Uterus (tissue), 4 donors: ENCODE data around the gene RAB26. TPM values are rescaled to one million over a fixed set of nuclear protein-coding genes. Genes with fewer than 3 reads are reported as not detected.
"Not testable (repeated sequence)": the region's sequence is repeated elsewhere in the genome, so short reads cannot be mapped to it uniquely, and the experiment has no call there.

Source experiments
- DNase-seq, 2 donors: peaks; one replicate each; pipeline ENCODE4 v3.0.0-alpha.2; 2019 to 2020
- H3K27ac ChIP-seq, 2 donors: fragments of 200-600 bp; sonication (generic); 1 replicate in 1 of 2; 2 replicates in 1 of 2; pipeline ENCODE4 v1.5.1; 2016 to 2018
- H3K27me3 ChIP-seq, 2 donors: fragments of 200-600 bp; sonication (generic); one replicate each; pipeline ENCODE4 v1.5.1; 2018 to 2019; ENCODE audit warnings: control low read depth in 1 of 2
- H3K36me3 ChIP-seq, 2 donors: fragments of 200-600 bp; sonication (generic); one replicate each; pipeline ENCODE4 v1.5.1; 2019; ENCODE audit warnings: control low read depth in 1 of 2
- H3K4me1 ChIP-seq, 2 donors: fragments of 200-600 bp; sonication (generic); one replicate each; pipeline ENCODE4 v1.5.1; 2018 to 2019; ENCODE audit warnings: control low read depth in 1 of 2
- H3K4me3 ChIP-seq, 2 donors: fragments of 200-600 bp; sonication (generic); 1 replicate in 1 of 2; 2 replicates in 1 of 2; pipeline ENCODE4 v1.5.1; 2018 to 2019; ENCODE audit warnings: mild to moderate bottlenecking in 1 of 2
- H3K9me3 ChIP-seq, 2 donors: fragments of 200-600 bp; sonication (generic); one replicate each; pipeline ENCODE4 v1.5.1; 2019; ENCODE audit warnings: control low read depth in 1 of 2
- POLR2A ChIP-seq, 2 donors: fragments of 450-650 bp; IDR thresholded peaks; one replicate each; pipeline ENCODE4 v1.6.1; 2016; ENCODE audit warnings: antibody characterized with exemption in 2 of 2, mild to moderate bottlenecking in 1 of 2, moderate library complexity in 1 of 2
- intact Hi-C: fragments of 100-400 bp; cut with DNase I; formaldehyde crosslinking; loops from one replicate; pipeline ENCODE4 v1.15.1; 2023; ENCODE audit warnings: low total_unique reads
- total RNA-seq, 4 donors: library from RNA; depleted of rRNA in 3 of 4; stranded (reverse); fragments of >200 nt in 3 of 4; gene quantifications; one replicate each; pipeline versions ENCODE4 v1.1.0 to v1.2.4, GENCODE V29; 2014 to 2023
- TF ChIP-seq, protein P1 (sequence below), 4 experiments: fragments of 200-600 bp in 2 of 4; fragments of 450-650 bp in 2 of 4; sonication (generic) in 2 of 4; IDR thresholded peaks; one replicate each; pipeline ENCODE4 v1.5.1; 2016 to 2019; ENCODE audit warnings: antibody characterized with exemption in 4 of 4, mild to moderate bottlenecking in 2 of 4, moderate library complexity in 1 of 4
- donor health status: DM: yes; HTN: yes; CAD: no.

The RAB26 gene
- total RNA-seq, 4 donors from 2014 or later: 0.21 TPM; not detected in 3

- H3K27ac ChIP-seq, H3K4me1 ChIP-seq, DNase-seq, H3K4me3 ChIP-seq, H3K27me3 ChIP-seq, H3K9me3 ChIP-seq, H3K36me3 ChIP-seq: not testable (repeated sequence)
- intact Hi-C loops: loop anchor here (10.0 kb wide), 1 partner anchor 46 kb away; the partner anchor contains the start of gene TRAF7
Measured at GRCh38 chr16:2109271-2109580, 39.2 kb upstream of the RAB26 start.

DNA sequence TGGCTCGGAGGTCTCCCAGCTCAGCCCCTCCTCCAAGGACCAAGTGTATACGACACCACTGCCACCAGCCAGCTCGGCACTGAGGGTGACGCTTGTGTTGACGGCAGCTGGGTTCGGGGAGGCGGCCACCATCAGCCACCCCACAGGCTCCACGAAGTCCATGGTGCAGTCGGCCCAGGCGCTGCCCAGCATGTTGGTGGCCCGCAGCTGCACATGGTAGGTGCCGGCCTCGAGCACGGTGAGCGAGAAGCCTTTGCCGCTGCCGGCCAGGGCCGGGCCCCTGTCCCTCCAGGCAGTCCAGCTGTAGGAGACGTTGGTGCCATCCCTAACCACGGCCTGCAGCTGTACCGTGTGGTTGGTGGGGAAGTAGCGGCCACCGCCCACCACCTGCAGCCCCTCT lies 38.6 kb upstream of the RAB26 start:
- H3K27me3 ChIP-seq, DNase-seq, H3K27ac ChIP-seq, H3K4me1 ChIP-seq, H3K36me3 ChIP-seq, H3K4me3 ChIP-seq, H3K9me3 ChIP-seq: not testable (repeated sequence)
- intact Hi-C loops: loop anchor here (10.0 kb wide), 1 partner anchor 45 kb away; the partner anchor contains the start of gene TRAF7

- H3K36me3 ChIP-seq, intact Hi-C loops: not testable (repeated sequence)
Measured at GRCh38 chr16:2110332-2111008, 38.0 kb upstream of the RAB26 start.

GRCh38 chr16:2111009-2111353 lies 37.4 kb upstream of the RAB26 start:
- DNase-seq, H3K4me3 ChIP-seq, H3K36me3 ChIP-seq, H3K4me1 ChIP-seq, intact Hi-C loops, H3K27me3 ChIP-seq, H3K27ac ChIP-seq, H3K9me3 ChIP-seq: not testable (repeated sequence)

More at GRCh38 chr16:2110332-2111008, 38.0 kb upstream of the RAB26 start:
- not testable (repeated sequence) for H3K27me3 ChIP-seq, H3K4me3 ChIP-seq, H3K4me1 ChIP-seq, H3K27ac ChIP-seq, DNase-seq, H3K9me3 ChIP-seq

- H3K27me3 ChIP-seq, H3K9me3 ChIP-seq, H3K27ac ChIP-seq, H3K4me3 ChIP-seq, intact Hi-C loops, H3K36me3 ChIP-seq, DNase-seq, H3K4me1 ChIP-seq: not testable (repeated sequence)
Measured at GRCh38 chr16:2111412-2112335, 36.8 kb upstream of the RAB26 start.

GRCh38 chr16:2112539-2113106 lies 35.8 kb upstream of the RAB26 start:
- H3K36me3 ChIP-seq, H3K9me3 ChIP-seq, H3K27ac ChIP-seq, intact Hi-C loops, H3K4me3 ChIP-seq, DNase-seq, H3K27me3 ChIP-seq, H3K4me1 ChIP-seq: not testable (repeated sequence)

DNA sequence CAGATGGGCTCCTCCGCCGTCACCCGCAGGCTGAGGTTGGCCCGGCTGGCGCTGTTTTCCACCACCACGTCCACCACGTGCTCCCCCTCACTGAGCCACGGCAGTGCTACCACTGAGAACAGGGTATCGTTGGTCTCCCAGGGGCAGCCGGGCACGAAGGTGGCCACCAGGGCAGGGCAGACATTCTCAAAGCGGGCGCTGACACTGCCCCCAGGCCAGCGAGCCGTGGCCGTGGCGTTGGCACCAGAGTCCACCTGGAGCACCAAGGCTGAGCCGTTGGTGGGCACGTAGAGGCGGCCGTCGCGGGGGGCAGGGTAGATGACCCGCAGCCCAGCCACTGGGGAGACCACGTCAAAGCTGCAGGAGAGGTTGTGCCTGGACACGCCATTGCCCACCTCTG lies 34.2 kb upstream of the RAB26 start:
- H3K27me3 ChIP-seq, H3K27ac ChIP-seq, DNase-seq, H3K9me3 ChIP-seq, H3K4me1 ChIP-seq, H3K4me3 ChIP-seq, H3K36me3 ChIP-seq, intact Hi-C loops: not testable (repeated sequence)

GRCh38 chr16:2114885-2115590 lies 33.4 kb upstream of the RAB26 start:
- H3K9me3 ChIP-seq, H3K4me1 ChIP-seq, H3K27me3 ChIP-seq, DNase-seq, H3K4me3 ChIP-seq, H3K36me3 ChIP-seq, intact Hi-C loops, H3K27ac ChIP-seq: not testable (repeated sequence)

DNA sequence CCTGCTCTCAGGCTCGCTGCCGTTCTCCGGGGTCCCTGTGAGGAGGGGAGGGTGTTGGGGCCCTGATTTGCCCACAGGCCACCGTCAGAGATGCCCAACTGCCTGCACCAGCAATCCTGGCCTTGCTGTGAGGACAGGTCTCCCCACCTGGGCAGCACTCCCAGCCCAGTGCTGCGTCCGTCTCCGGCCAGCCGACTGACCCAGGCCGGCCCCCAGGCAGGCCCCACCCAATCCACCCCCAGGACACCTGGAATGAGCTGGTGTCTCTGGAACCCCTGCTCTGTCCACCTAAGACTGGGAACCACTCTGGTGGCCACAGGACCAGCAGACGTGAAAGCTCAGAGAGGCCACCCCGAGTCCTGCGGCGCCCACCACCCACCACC lies 32.8 kb upstream of the RAB26 start:
- Histone ChIP-seq H3K27me3 (no peaks in the 10 kb centered on the region), H3K27ac (no peak overlapping the region), H3K9me3 (no peaks in the 10 kb centered on the region), H3K4me3 (no peak overlapping the region), H3K36me3 (no peaks in the 10 kb centered on the region), H3K4me1 (no peaks in the 10 kb centered on the region)
- no peak for TF ChIP-seq POLR2A (IDR thresholded peaks at IDR 0.05)
- TF ChIP-seq, protein P1, sequence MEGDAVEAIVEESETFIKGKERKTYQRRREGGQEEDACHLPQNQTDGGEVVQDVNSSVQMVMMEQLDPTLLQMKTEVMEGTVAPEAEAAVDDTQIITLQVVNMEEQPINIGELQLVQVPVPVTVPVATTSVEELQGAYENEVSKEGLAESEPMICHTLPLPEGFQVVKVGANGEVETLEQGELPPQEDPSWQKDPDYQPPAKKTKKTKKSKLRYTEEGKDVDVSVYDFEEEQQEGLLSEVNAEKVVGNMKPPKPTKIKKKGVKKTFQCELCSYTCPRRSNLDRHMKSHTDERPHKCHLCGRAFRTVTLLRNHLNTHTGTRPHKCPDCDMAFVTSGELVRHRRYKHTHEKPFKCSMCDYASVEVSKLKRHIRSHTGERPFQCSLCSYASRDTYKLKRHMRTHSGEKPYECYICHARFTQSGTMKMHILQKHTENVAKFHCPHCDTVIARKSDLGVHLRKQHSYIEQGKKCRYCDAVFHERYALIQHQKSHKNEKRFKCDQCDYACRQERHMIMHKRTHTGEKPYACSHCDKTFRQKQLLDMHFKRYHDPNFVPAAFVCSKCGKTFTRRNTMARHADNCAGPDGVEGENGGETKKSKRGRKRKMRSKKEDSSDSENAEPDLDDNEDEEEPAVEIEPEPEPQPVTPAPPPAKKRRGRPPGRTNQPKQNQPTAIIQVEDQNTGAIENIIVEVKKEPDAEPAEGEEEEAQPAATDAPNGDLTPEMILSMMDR (IDR thresholded peaks at IDR 0.05): no peak
- intact Hi-C loops: no loop called here
- no peak for DNase-seq

DNA sequence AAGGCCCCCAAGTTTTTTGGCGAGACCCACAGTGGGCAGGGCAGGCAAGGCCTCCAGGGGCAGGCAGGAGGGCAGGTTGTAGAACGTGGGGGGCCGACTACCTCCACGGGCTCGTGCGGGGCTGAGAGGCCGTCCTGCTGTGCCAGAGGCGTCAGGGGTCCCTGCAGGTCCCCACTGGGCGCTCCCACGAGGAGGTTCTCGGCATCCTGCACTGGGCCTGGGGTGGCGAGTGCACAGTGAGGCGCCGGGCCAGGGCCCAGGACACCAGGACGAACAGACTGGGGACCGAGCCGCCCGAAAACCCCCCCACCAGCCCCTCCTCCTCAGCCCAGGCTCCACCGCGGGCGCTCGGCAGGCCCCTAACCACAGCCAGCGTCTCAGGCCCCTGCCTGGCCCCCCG lies 32.0 kb upstream of the RAB26 start:
- H3K27me3 ChIP-seq, H3K4me1 ChIP-seq, DNase-seq, H3K4me3 ChIP-seq, H3K36me3 ChIP-seq, intact Hi-C loops, H3K9me3 ChIP-seq: not testable (repeated sequence)
- peak overlapping the region in 1 of 2 donors; percentile 11 for H3K27ac ChIP-seq

- intact Hi-C loops, H3K36me3 ChIP-seq, H3K4me3 ChIP-seq, H3K27me3 ChIP-seq, H3K9me3 ChIP-seq, H3K4me1 ChIP-seq, DNase-seq: not testable (repeated sequence)
- peak overlapping the region in 1 of 2 donors; percentile 11 for H3K27ac ChIP-seq
Measured at GRCh38 chr16:2117341-2117740, 31.1 kb upstream of the RAB26 start.
